Measurements from ENCODE around the gene PATJ. TPM values are rescaled to one million over a fixed set of nuclear protein-coding genes. Genes with fewer than 3 reads are reported as not detected.

Gene PATJ
- total RNA-seq, 2 donors from 2014 or later: 37.9 to 72.1 TPM

DNA sequence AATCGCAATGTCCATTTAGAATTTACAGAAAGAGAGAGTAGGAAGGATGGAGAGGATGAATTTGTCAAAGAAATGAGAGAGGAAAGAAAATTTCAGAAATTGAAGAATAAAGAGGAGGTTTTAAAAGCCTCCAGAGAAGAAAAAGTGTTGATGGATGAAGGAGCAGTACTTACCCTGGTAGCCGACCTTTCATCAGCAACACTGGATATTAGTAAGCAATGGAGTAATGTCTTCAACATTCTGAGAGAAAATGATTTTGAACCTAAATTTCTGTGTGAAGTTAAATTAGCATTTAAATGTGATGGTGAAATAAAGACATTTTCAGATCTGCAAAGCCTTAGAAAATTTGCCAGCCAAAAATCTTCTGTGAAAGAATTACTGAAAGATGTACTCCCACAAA, 464.9 kb downstream of the PATJ start:
- H3K27ac ChIP-seq: no peak overlapping the region
- H3K36me3 ChIP-seq: no peaks in the 10 kb centered on the region
- H3K9me3 ChIP-seq: peaks cover 4 to 11% of the 10 kb centered on the region in 2 donors
- no peaks in the 10 kb centered on the region for H3K4me1 ChIP-seq
- H3K27me3 ChIP-seq: no peaks in the 10 kb centered on the region
- DNase-seq (ENCODE audit: low spot score): no peak
- H3K4me3 ChIP-seq: no peak overlapping the region
- no peak for TF ChIP-seq CTCF (IDR thresholded peaks at IDR 0.05)

- no peak for TF ChIP-seq CTCF (IDR thresholded peaks at IDR 0.05)
- no peak for DNase-seq (ENCODE audit: low spot score)
Measured at GRCh38 chr1:62208087-62208486, 465.8 kb downstream of the PATJ start.

GRCh38 chr1:62208970-62209369, 466.7 kb downstream of the PATJ start:
- Histone ChIP-seq H3K4me1 (no peaks in the 10 kb centered on the region), H3K27me3 (no peaks in the 10 kb centered on the region), H3K9me3 (peaks cover 4 to 11% of the 10 kb centered on the region in 2 donors), H3K4me3 (no peak overlapping the region), H3K36me3 (no peaks in the 10 kb centered on the region), H3K27ac (no peak overlapping the region)
- no peak for DNase-seq (ENCODE audit: low spot score)
- TF ChIP-seq CTCF (IDR thresholded peaks at IDR 0.05): no peak

More at GRCh38 chr1:62208087-62208486, 465.8 kb downstream of the PATJ start:
- Histone ChIP-seq H3K27ac (no peak overlapping the region), H3K27me3 (no peaks in the 10 kb centered on the region), H3K9me3 (peaks cover 4 to 11% of the 10 kb centered on the region in 2 donors), H3K4me3 (no peak overlapping the region), H3K36me3 (no peaks in the 10 kb centered on the region), H3K4me1 (no peaks in the 10 kb centered on the region)

GRCh38 chr1:62209931-62210595, 467.8 kb downstream of the PATJ start:
- DNase-seq (ENCODE audit: low spot score): no peak
- Histone ChIP-seq H3K27ac (no peak overlapping the region), H3K36me3 (no peaks in the 10 kb centered on the region), H3K4me3 (no peak overlapping the region), H3K9me3 (peaks cover 4 to 11% of the 10 kb centered on the region in 2 donors), H3K27me3 (no peaks in the 10 kb centered on the region), H3K4me1 (no peaks in the 10 kb centered on the region)
- TF ChIP-seq CTCF (IDR thresholded peaks at IDR 0.05): no peak

- H3K27ac ChIP-seq: no peak overlapping the region
- no peak for DNase-seq (ENCODE audit: low spot score)
Measured at GRCh38 chr1:62210960-62211359, 468.7 kb downstream of the PATJ start.

More at GRCh38 chr1:62210960-62211359, 468.7 kb downstream of the PATJ start:
- Histone ChIP-seq H3K9me3 (peaks cover 4 to 11% of the 10 kb centered on the region in 2 donors), H3K4me1 (no peaks in the 10 kb centered on the region), H3K27me3 (no peaks in the 10 kb centered on the region), H3K36me3 (no peaks in the 10 kb centered on the region), H3K4me3 (no peak overlapping the region)
- TF ChIP-seq CTCF (IDR thresholded peaks at IDR 0.05): no peak
